HG03442 (cell line): ENCODE data around the gene CRISPLD2.

Source experiments
- ATAC-seq: cut with Tn5 transposase; IDR thresholded peaks from one replicate; pipeline ENCODE4 v1.9.1; 2021; ENCODE audit warnings: mild to moderate bottlenecking, moderate library complexity; ENCODE audit not compliant: unreplicated experiment

Gene CRISPLD2, protein sequence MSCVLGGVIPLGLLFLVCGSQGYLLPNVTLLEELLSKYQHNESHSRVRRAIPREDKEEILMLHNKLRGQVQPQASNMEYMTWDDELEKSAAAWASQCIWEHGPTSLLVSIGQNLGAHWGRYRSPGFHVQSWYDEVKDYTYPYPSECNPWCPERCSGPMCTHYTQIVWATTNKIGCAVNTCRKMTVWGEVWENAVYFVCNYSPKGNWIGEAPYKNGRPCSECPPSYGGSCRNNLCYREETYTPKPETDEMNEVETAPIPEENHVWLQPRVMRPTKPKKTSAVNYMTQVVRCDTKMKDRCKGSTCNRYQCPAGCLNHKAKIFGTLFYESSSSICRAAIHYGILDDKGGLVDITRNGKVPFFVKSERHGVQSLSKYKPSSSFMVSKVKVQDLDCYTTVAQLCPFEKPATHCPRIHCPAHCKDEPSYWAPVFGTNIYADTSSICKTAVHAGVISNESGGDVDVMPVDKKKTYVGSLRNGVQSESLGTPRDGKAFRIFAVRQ

DNA sequence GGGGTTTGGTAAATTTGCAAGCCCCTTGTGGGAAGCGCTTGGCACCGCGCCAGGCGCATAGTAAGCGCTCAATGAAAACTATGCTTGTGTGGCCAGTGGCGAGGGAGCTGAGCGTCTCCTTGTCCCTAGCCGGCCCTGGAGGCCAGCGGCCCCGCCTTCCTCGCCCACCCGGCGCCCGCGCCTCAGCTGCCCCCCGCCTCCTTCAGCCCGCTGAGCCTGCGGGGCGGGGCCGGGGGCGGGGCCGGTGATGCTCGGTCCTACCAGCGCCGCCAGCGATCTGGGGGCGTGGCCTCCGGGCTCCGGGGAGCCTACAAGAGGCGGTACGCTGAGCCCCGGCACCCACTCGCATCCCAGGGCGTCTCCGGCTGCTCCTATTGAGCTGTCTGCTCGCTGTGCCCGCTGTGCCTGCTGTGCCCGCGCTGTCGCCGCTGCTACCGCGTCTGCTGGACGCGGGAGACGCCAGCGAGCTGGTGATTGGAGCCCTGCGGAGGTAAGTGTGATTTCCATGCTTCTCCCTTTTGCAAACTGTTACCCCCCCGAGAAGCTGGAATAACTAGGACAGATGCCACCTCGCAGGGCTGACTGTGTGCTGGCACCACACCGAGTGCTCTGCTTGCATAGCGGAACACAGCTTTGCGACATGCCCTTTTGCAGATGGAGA lies at the start of gene CRISPLD2:
Gene CRISPLD2, plus strand, starts transcription at position 342 of the 661 bp plus-strand sequence. CDS start 18,511 bp downstream, outside the sequence.
- ATAC-seq = no peak

DNA sequence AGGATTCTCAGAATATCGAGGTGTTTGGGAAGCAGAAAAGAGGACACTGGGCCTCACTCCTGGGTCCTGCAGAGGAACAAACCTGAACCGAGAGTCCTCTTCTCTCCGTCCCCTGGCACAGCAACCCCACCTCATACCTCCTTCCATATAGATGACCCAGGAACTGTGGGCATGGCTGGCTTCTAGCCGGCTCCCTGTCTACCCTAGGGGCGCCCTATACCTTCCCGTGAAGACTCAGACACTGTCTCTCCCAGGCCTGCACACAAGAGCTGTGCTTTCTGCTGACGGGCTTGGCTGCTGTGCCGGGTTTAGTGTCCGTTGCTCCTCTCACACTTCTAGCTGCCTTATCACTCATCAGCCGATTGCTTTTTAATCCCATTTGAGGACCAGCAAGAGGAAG lies 46.5 kb upstream of the CRISPLD2 start:
- ATAC-seq = no peak

DNA sequence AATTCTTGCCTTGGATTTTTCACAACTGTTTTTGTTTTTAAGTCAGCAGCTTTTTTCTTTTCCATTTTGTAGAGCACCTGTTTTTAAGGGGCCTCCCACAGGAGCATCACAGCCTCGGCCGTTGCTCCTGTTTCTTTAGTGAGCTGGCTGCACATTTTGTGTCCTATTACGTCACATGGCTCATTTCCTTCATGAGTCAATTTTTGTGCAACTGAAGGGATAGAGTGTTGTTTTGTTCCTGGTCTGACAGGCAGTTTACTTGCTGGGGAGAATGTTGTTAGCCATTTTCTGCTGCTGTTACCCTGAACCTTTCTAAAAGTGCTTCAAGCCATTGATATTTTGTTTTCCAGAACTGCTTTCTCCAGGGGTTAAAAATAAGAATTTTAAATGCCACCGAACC lies 45.0 kb upstream of the CRISPLD2 start:
- ATAC-seq = no peak

DNA sequence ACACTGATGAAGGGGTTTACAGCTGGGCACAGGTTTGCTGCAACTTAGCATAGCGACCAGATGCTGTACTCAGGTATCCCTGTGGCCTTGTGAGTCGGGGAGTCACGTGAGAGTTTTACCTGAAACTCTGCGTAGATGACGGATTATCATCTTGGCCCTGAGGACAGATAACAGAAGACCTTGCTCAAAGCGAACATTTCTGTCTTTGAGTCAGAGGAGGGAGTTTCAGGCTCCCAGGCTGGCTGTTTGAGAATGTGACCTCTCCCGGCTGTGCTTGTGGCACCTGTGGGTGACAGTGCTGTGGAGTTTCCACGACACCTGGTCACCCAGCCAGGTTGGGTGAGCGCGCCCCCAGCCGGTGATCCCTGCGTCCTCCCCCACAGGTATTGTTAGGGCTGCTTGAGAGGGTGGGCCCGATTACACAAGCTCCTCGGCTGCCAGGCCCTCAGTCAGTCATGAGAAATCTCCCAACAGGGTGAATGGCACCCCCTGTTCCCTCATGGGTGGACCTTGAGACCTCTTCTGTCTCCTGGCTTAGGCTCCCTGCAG lies 44.4 kb upstream of the CRISPLD2 start:
- ATAC-seq = no peak

DNA sequence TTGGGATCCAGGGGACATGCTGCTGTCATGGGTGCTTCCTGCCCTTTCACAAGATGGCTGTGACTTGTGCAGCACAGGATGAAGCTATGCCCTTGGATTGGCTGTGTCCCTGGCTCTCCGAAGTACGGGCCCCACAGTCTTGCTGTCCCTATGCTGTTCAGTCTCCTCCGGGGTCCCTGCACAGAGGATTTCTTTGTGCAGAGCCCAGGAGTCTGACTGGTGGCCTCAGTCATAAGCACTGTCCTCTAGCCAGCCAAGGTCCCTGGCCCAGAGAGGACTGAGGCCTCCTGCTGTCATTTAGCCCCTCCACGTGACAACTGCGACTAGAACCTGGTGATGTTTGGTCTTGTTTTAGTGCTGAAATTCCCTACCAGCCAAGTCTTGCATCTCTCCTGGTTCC lies 42.4 kb upstream of the CRISPLD2 start:
- ATAC-seq = no peak

DNA sequence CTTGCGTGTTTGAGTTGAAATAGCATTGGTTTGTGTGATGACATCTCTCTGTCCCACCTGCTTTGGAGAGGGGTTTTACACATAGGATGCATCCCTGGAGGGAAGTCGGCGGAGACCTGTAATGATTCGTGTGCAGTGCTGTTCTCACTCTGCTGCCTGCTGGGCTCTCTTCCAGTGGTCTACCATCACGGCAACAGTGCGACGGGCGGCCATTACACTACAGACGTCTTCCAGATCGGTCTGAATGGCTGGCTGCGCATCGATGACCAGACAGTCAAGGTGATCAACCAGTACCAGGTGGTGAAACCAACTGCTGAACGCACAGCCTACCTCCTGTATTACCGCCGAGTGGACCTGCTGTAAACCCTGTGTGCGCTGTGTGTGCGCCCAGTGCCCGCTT lies 41.1 kb upstream of the CRISPLD2 start:
- no peak for ATAC-seq

DNA sequence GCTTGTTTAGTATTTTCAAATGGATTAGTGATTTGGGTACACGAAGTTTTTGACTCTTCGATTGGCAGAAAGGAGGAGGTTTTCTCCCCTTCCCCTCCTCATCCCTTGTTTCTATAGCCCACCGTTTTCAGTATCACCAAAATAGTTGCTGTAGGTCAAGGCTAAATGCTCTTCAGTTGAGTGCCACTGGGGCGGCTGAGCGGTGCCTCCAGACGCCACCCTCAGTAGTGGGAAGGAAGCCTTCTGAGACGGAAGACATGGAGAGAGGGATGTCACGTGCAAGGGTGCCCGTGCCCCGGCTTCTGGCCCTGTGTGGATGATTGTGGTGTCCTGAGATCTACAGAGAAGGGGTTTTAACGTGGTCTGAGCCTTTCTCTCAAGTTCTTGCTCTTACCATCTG lies 39.7 kb upstream of the CRISPLD2 start:
- no peak for ATAC-seq

DNA sequence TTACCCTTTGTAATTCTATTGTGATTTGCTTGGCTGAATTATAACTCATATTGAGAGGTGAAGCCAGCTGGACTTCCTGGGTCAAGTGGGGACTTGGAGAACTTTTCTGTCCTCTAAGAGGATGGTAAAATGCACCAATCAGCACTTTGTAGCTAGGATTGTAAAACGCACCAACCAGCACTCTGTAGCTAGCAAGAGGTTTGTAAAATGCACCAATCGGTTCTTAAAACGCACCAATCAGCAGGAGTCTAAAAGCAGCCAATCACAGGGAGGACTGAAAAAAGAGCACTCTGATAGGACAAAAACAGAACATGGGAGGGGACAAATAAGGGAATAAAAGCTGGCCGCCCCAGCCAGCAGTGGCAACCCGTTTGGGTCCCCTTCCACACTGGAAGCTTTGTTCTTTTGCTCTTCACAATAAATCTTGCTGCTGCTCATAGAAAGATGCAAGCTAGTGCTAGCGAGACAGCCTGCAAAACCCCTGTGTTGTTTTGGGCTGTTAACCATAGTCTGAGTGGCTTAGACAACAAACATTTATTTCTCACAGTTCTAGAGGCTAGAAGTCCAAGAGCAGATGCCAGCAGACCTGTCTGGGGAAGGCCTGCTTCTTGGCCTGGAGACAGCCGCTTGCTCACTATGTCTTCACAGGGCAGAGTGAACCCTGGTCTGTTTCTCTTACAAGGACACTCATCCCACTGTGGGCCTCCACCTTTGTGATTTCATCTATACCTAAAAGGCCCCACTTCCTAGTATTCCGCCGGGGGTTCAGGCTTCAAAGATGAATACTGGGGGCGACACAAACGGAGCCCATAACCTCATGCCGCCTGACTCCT lies 39.0 kb upstream of the CRISPLD2 start:
- ATAC-seq = no peak

DNA sequence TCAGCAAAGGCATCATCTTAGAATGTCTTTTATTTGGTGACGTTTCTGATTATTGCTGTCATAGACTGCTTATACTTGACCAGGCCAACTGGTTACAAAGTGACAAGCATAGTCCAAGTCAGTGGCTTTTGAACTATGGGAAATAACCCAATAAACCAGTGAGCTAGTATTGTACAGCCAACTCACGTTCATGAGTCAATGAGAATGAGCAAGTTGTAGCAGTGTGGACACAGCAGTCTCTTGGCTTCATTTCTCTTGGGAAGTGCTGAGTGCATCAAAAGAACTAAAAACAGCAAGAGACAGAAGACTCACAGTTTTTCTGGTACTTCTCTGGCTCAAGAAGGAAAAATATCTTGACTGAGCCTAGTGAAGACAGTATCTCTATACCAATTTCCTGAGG lies 36.9 kb upstream of the CRISPLD2 start:
- ATAC-seq = no peak

DNA sequence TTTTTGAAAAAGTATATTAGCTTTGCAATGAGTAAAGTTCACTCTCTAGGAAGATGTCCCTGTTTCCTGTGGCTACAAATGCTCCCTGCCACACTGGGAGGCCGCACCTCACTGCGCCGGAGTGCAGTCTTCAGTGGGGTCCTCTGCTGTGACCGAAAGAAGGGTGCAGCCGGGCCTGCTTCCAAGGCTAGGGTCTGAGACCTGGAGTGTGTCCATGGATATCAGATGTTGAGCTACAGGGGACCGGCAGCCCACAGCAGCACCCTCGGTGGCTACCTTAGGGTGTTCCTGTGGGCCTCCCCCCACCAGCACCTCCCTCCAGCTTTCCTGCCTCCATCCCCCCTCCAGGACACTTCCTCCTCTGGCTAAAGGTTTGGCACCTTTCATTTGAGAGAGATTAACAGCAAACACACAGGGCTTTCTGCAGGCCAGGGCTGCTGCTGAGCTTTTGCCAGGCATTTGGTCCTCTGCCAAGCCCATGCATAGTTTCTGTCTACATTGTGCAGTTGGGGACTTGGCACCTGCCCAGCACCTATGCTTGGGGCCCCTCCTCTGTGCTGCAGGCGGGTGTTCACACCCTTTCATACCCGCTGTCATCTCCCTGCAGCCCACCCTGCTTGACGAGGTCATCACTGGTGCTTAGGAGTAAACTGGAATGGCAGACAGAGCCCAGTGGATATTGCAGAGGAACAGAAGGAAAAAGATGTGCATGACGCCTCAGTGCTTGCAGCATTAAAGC lies 33.8 kb upstream of the CRISPLD2 start:
- no peak for ATAC-seq

DNA sequence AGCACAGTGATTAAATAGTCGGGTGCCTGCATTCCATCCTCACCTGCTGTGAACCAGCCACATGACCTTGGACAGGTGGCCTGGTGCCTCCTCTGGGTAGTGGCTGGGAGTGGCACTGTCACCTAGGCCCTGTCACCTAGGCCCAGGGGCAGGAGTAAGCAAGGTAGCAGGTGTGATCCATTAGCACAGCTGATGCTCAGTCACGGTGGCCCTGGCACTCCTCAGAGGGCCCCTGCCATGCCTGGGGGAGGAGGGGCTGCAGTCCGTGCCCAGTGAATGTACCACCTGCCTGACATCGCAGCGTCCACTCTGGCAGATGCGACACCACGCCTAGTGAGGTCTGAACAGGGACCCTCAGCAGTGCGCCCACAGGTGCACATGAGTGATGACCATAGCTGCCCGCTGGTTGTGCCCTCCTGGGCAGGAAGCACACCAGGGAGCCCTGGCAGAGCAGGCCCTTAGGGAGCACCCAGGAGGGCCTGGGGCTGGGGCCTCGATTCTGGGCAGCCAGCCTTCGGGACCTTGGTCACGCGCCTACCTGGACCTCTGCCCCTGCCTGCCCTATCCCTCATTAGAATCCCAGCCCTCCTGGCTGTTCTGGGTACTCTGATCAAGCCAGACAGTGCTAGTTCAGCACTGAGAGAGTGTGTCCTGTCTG lies 33.1 kb upstream of the CRISPLD2 start:
- ATAC-seq = no peak

DNA sequence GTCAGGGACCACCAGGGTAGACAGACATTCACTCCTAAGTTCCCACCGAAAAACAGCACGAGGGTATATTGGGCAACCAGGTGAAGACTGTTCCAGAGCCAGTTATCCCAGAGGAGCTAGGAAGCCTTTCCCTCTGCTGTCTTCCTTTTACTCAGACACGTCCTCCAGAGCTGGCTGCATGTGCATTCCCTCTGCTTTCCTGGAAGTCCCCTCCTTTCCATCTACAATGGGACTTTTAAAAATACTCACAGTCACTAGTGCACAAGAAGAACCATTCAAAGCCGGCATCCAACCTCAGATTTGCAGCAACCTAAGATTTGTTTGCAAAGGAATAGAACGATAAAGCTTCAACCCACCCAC lies 32.5 kb upstream of the CRISPLD2 start:
- no peak for ATAC-seq

DNA sequence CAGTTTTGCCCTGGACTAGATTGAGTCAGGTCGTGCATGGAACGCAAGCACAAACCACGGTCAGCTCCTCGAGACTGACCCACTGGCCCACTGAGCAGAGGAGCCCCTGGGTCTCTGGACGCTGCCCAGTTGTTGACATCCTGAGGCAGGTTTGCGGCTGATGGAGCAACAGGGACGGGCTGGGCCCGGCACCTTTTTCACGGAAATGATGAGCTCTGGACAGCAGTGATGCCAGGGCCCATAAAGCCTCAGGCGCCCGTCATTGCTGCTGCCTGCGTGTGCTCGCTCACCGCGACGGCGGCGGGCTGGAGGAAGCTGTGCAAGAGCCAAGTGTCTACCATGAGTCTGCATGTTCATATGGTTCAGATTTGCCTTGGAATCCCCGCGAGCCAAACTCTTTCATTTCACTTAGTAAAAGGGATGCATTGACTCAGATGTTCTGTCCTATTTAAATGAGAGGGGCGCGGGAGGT lies 30.8 kb upstream of the CRISPLD2 start:
- ATAC-seq = no peak

DNA sequence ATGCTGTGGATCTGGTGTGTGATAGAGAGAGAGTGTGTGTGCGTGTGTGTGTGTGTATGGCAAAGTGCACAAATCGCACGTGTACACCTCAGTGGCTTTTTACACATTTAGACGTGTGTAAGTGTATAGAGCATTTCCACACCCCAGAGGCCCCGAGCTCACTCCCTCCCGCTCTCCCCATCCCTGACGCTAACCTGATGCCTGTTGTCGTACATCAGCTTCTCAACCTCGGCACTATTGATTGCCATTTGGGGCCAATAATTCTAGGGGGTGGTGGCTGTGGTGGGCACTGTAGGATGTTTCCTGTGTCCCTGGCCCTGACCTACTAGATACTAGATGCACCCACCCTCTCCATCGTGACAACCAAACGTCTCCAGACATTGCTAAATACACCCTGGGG lies 30.4 kb upstream of the CRISPLD2 start:
- no peak for ATAC-seq

DNA sequence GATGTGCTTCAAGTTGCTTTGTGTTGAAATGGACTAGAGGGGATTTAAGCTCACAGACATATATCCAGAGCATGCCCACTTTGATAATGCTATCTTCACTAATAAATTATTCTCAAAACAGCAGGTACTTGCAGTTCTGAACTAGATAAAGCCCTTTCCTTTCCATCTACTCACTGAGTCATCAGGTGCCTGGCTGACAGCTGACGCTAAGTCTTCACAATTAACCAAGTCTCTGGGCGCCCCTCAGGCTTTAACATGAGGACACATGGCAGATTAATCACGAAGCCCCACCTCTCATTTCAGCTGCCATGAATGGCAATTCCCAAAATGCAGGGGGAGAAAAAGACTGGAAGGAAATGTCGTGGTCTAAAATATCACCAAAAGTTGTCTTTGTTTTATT lies 29.5 kb upstream of the CRISPLD2 start:
- no peak for ATAC-seq

DNA sequence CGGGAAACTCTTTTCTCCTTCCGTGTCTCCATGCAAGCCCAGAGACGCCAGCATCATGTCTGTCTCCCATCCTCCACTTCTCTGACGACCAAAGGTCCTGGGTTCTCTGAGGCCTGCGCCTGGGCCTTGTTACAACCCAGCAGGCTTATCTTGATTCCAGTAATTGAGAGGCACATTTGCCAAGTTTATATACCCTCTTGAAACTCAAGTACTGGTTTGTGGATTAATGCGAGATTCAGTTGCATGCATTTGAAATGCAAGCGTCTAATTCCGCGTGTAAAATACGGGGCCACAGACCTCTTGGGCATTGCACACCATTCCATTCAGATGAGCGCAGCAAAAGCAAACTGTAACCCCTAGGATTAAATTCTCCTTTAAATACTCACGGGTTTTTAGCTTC lies 28.7 kb upstream of the CRISPLD2 start:
- ATAC-seq = no peak

DNA sequence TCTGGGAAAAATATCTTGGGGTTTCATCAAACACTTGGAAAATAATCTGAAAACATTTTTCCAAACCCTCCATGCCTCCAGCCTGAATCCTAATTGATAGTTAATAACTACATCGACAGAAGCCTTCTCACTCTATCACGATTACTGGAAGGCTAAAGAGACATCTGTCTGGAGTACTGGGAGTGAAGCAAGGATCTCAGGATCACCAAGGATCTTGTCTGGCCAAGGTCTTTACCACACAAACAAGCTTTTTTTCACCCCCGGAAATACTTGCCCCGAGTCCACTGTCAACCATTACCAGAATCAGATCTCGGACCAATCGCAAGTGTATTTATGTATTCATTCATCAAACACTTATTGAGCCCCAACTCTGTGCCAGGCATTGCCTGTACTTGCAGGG lies 28.3 kb upstream of the CRISPLD2 start:
- no peak for ATAC-seq

DNA sequence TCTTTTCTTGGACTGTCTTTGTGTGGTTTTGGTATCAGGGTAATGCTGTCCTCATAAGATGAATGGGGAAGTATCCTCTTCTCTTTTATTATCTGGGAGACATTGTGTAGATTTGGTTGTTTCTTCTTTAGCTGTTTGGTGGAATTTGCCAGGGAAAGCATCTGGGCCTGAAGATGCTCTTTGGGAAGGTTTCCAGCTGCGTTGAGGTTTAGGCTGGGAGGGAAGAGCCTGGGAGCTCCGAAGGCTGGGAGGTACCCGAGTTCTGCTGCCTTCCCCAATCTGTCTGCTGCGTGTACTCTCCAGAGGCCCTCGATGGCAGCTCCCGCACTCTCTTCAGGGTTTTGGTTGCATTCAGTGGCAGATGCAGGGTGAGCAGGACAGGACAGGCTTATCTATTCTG lies 25.6 kb upstream of the CRISPLD2 start:
- ATAC-seq = no peak

DNA sequence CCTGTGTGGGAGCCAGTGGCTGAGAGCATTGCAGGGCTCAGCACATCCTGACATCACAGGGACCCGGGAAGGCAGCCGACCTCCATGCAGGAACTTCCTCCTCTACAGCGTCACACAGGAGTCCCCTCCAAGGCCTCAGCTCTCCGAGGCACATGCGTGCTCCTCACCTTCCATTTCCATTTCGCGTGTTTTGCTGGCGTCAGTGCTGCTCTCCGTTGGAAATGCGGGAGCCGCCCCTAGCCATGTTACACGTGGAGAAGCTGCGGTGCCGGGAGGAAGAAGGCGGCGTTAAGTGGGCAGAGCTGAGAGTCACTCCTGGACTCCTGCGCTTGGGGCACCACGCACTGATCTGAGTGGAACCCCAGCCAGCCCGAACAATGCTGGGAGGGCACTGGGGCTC lies 25.2 kb upstream of the CRISPLD2 start:
- ATAC-seq = no peak
